ENCODE measurements around the gene SMIM3. TPM values are rescaled to one million over a fixed set of nuclear protein-coding genes. Genes with fewer than 3 reads are reported as not detected.
"Not testable (repeated sequence)": the region's sequence is repeated elsewhere in the genome, so short reads cannot be mapped to it uniquely, and the experiment has no call there.

SMIM3 gene
- total and polyA plus RNA-seq, 2 experiments from 2014 or later, result 44.2 to 47.7 TPM

DNA sequence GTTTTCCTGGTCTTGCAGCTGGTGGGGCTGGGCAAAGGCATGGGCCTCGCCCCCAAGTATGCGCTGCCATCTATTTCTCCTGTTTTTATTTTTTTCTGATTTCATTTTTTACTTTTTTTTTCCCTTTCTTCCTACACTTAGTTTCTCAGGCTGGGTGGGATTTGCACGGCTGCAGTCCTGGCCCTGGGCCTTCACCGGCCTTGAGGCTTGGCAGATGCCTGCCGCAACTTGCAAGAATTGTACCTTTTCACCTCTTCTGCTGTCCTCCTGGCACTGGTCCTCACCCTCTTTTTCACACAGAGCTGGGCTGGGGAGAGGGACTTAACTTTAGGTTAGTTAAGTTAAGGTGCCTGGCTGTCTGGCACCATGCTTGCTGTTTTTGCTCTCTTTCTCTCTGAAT is 57.5 kb downstream of the SMIM3 start:
- WGBS (ENCODE audit: low lambda C conversion rate, missing lambda C conversion rate), result 92% methylated on average over 5 of the region's 5 CpGs
- H4K20me1 ChIP-seq (ENCODE audit: insufficient read depth, poor library complexity, severe bottlenecking), result no peaks in the 10 kb centered on the region
- no peaks in the 10 kb centered on the region for H3K9me3 ChIP-seq (ENCODE audit: low read depth)
- DNase-seq (ENCODE audit: low spot score), result no peak
- H3K36me3 ChIP-seq (replicated peaks; ENCODE audit: insufficient read depth, low read depth), result no peaks in the 10 kb centered on the region
- H2AFZ ChIP-seq, result no peak overlapping the region
- no peaks in the 10 kb centered on the region for H3K4me1 ChIP-seq (ENCODE audit: insufficient read depth)
- no peak overlapping the region for H3K27ac ChIP-seq
- H3K79me2 ChIP-seq, result no peaks in the 10 kb centered on the region
- H3K27me3 ChIP-seq, result no peaks in the 10 kb centered on the region
- TF ChIP-seq EZH2phosphoT487 (IDR thresholded peaks at IDR 0.05; ENCODE audit: low read depth, severe bottlenecking, unreplicated experiment) (no peak), EZH2 (IDR thresholded peaks at IDR 0.05; ENCODE audit: borderline replicate concordance) (no peak)
- TF ChIP-seq, protein P1, sequence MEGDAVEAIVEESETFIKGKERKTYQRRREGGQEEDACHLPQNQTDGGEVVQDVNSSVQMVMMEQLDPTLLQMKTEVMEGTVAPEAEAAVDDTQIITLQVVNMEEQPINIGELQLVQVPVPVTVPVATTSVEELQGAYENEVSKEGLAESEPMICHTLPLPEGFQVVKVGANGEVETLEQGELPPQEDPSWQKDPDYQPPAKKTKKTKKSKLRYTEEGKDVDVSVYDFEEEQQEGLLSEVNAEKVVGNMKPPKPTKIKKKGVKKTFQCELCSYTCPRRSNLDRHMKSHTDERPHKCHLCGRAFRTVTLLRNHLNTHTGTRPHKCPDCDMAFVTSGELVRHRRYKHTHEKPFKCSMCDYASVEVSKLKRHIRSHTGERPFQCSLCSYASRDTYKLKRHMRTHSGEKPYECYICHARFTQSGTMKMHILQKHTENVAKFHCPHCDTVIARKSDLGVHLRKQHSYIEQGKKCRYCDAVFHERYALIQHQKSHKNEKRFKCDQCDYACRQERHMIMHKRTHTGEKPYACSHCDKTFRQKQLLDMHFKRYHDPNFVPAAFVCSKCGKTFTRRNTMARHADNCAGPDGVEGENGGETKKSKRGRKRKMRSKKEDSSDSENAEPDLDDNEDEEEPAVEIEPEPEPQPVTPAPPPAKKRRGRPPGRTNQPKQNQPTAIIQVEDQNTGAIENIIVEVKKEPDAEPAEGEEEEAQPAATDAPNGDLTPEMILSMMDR (IDR thresholded peaks at IDR 0.05; ENCODE audit: poor library complexity), result no peak
- no peak overlapping the region for H3K4me3 ChIP-seq
- H3K4me2 ChIP-seq, result no peak overlapping the region
- no peaks in the 10 kb centered on the region for H3K9me2 ChIP-seq (replicated peaks; ENCODE audit: insufficient read depth)

DNA sequence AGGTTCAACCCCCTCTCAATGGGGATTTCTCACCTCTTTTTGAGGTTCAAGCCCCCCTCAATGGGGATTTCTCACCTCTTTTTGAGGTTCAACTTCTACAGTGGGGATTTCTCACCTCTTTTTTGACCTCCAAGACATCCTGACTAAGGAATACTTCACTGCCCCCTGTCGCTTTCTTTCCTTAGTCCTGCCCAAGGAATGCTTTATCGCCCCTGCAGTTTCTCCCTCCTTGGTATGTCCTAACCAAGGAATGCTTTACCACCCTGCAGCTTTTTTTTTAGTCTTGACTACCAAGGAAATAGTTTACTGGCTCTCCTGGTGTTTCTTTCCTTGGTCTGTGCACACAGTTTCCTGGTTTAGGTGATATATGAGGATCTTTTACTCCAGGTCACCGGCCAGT is 58.1 kb downstream of the SMIM3 start:
- no peak for TF ChIP-seq EZH2 (IDR thresholded peaks at IDR 0.05; ENCODE audit: borderline replicate concordance)
- TF ChIP-seq, protein P1 (IDR thresholded peaks at IDR 0.05; ENCODE audit: poor library complexity), result no peak
- TF ChIP-seq EZH2phosphoT487 (IDR thresholded peaks at IDR 0.05; ENCODE audit: low read depth, severe bottlenecking, unreplicated experiment), result no peak
- Histone ChIP-seq H3K9me2 (replicated peaks; ENCODE audit: insufficient read depth) (no peaks in the 10 kb centered on the region), H3K79me2 (no peaks in the 10 kb centered on the region), H3K4me3 (no peak overlapping the region), H3K4me1 (ENCODE audit: insufficient read depth) (no peaks in the 10 kb centered on the region), H4K20me1 (ENCODE audit: insufficient read depth, poor library complexity, severe bottlenecking) (no peaks in the 10 kb centered on the region), H3K4me2 (no peak overlapping the region), H3K27me3 (no peaks in the 10 kb centered on the region), H2AFZ (no peak overlapping the region), H3K27ac (no peak overlapping the region), H3K36me3 (replicated peaks; ENCODE audit: insufficient read depth, low read depth) (no peaks in the 10 kb centered on the region), H3K9me3 (ENCODE audit: low read depth) (no peaks in the 10 kb centered on the region)
- no peak for DNase-seq (ENCODE audit: low spot score)
- WGBS (ENCODE audit: low lambda C conversion rate, missing lambda C conversion rate), result 39% methylated on average over 3 of the region's 3 CpGs

DNA sequence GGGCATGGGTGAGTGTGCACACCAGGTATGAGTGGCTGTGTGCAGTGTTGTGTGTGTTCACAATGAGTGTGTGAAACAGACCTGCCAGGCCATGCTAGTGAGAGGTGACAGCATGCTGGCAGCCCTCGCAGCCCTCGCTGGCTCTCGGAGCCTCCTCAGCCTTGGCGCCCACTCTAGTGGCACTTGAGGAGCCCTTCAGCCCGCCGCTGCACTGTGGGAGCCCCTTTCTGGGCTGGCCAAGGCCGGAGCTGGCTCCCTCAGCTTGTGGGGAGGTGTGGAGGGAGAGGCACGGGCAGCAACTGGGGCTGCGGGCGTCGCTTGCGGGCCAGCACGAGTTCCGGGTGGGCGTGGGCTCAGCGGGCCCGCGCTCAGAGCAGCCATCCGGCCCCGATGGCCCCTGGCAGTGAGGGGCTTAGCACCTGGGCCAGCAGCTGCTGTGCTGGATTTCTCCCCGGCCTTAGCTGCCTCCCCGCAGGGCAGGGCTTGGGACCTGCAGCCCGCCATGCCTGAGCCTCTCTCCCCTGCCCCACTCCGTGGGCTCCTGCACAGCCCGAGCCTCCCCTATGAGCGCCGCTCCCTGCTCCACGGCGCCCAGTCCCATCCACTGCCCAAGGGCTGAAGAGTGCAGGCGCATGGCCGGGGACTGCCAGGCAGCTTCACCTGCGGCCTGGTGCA is 66.8 kb downstream of the SMIM3 start:
- not testable (repeated sequence) for H3K27ac ChIP-seq; H4K20me1 ChIP-seq (ENCODE audit: insufficient read depth, poor library complexity, severe bottlenecking); H3K4me1 ChIP-seq (ENCODE audit: insufficient read depth); DNase-seq (ENCODE audit: low spot score); H3K4me2 ChIP-seq; H3K9me2 ChIP-seq (replicated peaks; ENCODE audit: insufficient read depth); H3K79me2 ChIP-seq; H3K4me3 ChIP-seq; H3K27me3 ChIP-seq; H2AFZ ChIP-seq; H3K9me3 ChIP-seq (ENCODE audit: low read depth); H3K36me3 ChIP-seq (replicated peaks; ENCODE audit: insufficient read depth, low read depth)
- WGBS (ENCODE audit: low lambda C conversion rate, missing lambda C conversion rate), result 97% methylated on average over 20 of the region's 32 CpGs

DNA sequence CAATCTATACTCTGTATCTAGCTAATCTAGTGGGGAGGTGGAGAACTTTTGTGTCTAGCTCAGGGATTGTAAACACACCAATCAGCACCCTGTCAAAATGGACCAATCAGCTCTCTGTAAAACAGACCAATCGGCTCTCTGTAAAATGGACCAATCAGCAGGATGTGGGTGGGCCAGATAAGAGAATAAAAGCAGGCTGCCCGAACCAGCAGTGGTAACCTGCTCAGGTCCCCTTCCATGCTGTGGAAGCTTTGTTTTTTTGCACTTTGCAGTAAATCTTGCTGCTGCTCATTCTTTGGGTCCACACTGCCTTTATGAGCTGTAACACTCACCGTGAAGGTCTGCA is 67.7 kb downstream of the SMIM3 start, which contains the start of gene IRGM:
Gene IRGM (plus strand): TSS at position 214 of the 346 bp plus-strand sequence. CDS start 1,603 bp downstream, outside the sequence.
- H2AFZ ChIP-seq; H3K4me1 ChIP-seq (ENCODE audit: insufficient read depth); H3K27ac ChIP-seq; DNase-seq (ENCODE audit: low spot score); H3K79me2 ChIP-seq; H3K9me3 ChIP-seq (ENCODE audit: low read depth); H3K4me3 ChIP-seq; H3K4me2 ChIP-seq; H4K20me1 ChIP-seq (ENCODE audit: insufficient read depth, poor library complexity, severe bottlenecking); H3K9me2 ChIP-seq (replicated peaks; ENCODE audit: insufficient read depth); H3K36me3 ChIP-seq (replicated peaks; ENCODE audit: insufficient read depth, low read depth); H3K27me3 ChIP-seq: not testable (repeated sequence)
- WGBS (ENCODE audit: low lambda C conversion rate, missing lambda C conversion rate), result 96% methylated on average over 3 of the region's 3 CpGs

Other genes starting within 250 kb of the SMIM3 start
- gene SYNPO, start 138.1 kb upstream of the SMIM3 start, total RNA-seq, result 6.9 and 8.4 TPM in 2 replicates
- 5.3 and 7.1 TPM in 2 replicates for gene SYNPO, start 138.1 kb upstream of the SMIM3 start, polyA plus RNA-seq
- 0.92 and 1.1 TPM in 2 replicates for gene MYOZ3, start 117.5 kb upstream of the SMIM3 start, total RNA-seq
- gene MYOZ3, start 117.5 kb upstream of the SMIM3 start, polyA plus RNA-seq, result 0.83 and 1.8 TPM in 2 replicates
- 39.3 and 42.6 TPM in 2 replicates for gene RBM22, start 77.7 kb upstream of the SMIM3 start, total RNA-seq
- gene RBM22, start 77.7 kb upstream of the SMIM3 start, polyA plus RNA-seq, result 32.9 and 38.6 TPM in 2 replicates
- 50.0 and 63.9 TPM in 2 replicates for gene DCTN4, start 19.7 kb upstream of the SMIM3 start, total RNA-seq
- 18.3 and 22.9 TPM in 2 replicates for gene DCTN4, start 19.7 kb upstream of the SMIM3 start, polyA plus RNA-seq
- gene IRGM, start 67.8 kb downstream of the SMIM3 start, total RNA-seq, result not detected in 2 replicates
- gene IRGM, start 67.8 kb downstream of the SMIM3 start, polyA plus RNA-seq, result not detected in 2 replicates
- gene ZNF300, start 126.2 kb downstream of the SMIM3 start, total RNA-seq, result 8.5 and 10.0 TPM in 2 replicates
- 2.7 and 3.7 TPM in 2 replicates for gene ZNF300, start 126.2 kb downstream of the SMIM3 start, polyA plus RNA-seq
- gene GPX3, start 241.8 kb downstream of the SMIM3 start, total RNA-seq, result 40.9 and 58.6 TPM in 2 replicates
- gene GPX3, start 241.8 kb downstream of the SMIM3 start, polyA plus RNA-seq, result 66.2 and 69.9 TPM in 2 replicates

All from hepatocyte (in vitro differentiated cells).